SK-N-SH treated with all-trans-retinoic acid at 6 μM for 48 hours (cell line): ENCODE results near the gene CCDC85C.

Source experiments
- ATAC-seq: fragments of 200-7000 bp; cut with Tn5 transposase; 3 replicates; pipeline ENCODE4 v1.9.1; 2020; ENCODE audit warnings: mild to moderate bottlenecking, moderate library complexity
- ARNTL ChIP-seq: fragments of 450-650 bp; formaldehyde crosslinking; IDR thresholded peaks from 2 replicates; pipeline ENCODE4 v1.5.0; 2020; ENCODE audit warnings: low read depth, mild to moderate bottlenecking, moderate library complexity, borderline replicate concordance
- BACH2 ChIP-seq: fragments of 250-450 bp; sonication (Bioruptor Pico); IDR thresholded peaks from 2 replicates; pipeline ENCODE4 v1.9.0; 2021; ENCODE audit warnings: mild to moderate bottlenecking, borderline replicate concordance
- ESRRG ChIP-seq: fragments of 250-450 bp; sonication (Bioruptor Pico); IDR thresholded peaks from 2 replicates; pipeline ENCODE4 v1.6.1; 2021; ENCODE audit warnings: mild to moderate bottlenecking
- GLIS3 ChIP-seq: fragments of 250-450 bp; sonication (Bioruptor Pico); IDR thresholded peaks from 2 replicates; pipeline ENCODE4 v1.5.0; 2020; ENCODE audit warnings: mild to moderate bottlenecking, moderate library complexity
- ISL1 ChIP-seq: fragments of 250-450 bp; sonication (Bioruptor Pico); IDR thresholded peaks from 2 replicates; pipeline ENCODE4 v2.1.2; 2022; ENCODE audit warnings: mild to moderate bottlenecking, moderate library complexity
- OSR1 ChIP-seq: fragments of 250-450 bp; sonication (Bioruptor Pico); IDR thresholded peaks from 2 replicates; pipeline ENCODE4 v1.8.0; 2022; ENCODE audit warnings: moderate library complexity, mild to moderate bottlenecking, inconsistent platforms
- PPARA ChIP-seq: fragments of 250-450 bp; sonication (Bioruptor Pico); IDR thresholded peaks from 2 replicates; pipeline ENCODE4 v1.5.0; 2020; ENCODE audit warnings: mild to moderate bottlenecking, borderline replicate concordance
- RARB ChIP-seq: fragments of 250-450 bp; sonication (Bioruptor Pico); IDR thresholded peaks from 2 replicates; pipeline ENCODE4 v1.8.0; 2021; ENCODE audit warnings: mild to moderate bottlenecking, moderate library complexity
- SNAI2 ChIP-seq: fragments of 250-450 bp; sonication (Bioruptor Pico); IDR thresholded peaks from 2 replicates; pipeline ENCODE4 v1.5.0; 2020; ENCODE audit warnings: mild to moderate bottlenecking, moderate library complexity
- ZC3H10 ChIP-seq: fragments of 250-450 bp; sonication (Bioruptor Pico); IDR thresholded peaks from 2 replicates; pipeline ENCODE4 v1.5.1; 2021; ENCODE audit warnings: mild to moderate bottlenecking, moderate library complexity
- ZFP3 ChIP-seq: fragments of 250-450 bp; sonication (Bioruptor Pico); IDR thresholded peaks from 2 replicates; pipeline ENCODE4 v1.5.0; 2020; ENCODE audit warnings: mild to moderate bottlenecking, moderate library complexity
- ZNF565 ChIP-seq: fragments of 450-650 bp; formaldehyde crosslinking; conservative IDR thresholded peaks from 2 replicates; pipeline ENCODE4 v1.5.0; 2020; ENCODE audit warnings: low read depth, mild to moderate bottlenecking, moderate library complexity
- ZNF70 ChIP-seq: fragments of 450-650 bp; formaldehyde crosslinking; IDR thresholded peaks from 2 replicates; pipeline ENCODE4 v1.5.0; 2020; ENCODE audit warnings: mild to moderate bottlenecking, moderate library complexity
- ZNF8 ChIP-seq: fragments of 450-650 bp; formaldehyde crosslinking; IDR thresholded peaks from 2 replicates; pipeline ENCODE4 v1.5.0; 2020; ENCODE audit warnings: mild to moderate bottlenecking, moderate library complexity
- TF ChIP-seq, protein P1 (sequence below): fragments of 250-450 bp; sonication (Bioruptor Pico); IDR thresholded peaks from 2 replicates; pipeline ENCODE4 v1.5.0; 2020; ENCODE audit warnings: mild to moderate bottlenecking, moderate library complexity
- TF ChIP-seq, protein P2 (sequence below): fragments of 250-450 bp; sonication (Bioruptor Pico); IDR thresholded peaks from 2 replicates; pipeline ENCODE4 v1.8.0; 2021; ENCODE audit warnings: low read depth, mild to moderate bottlenecking, moderate library complexity, borderline replicate concordance
- TF ChIP-seq, protein P3 (sequence below): fragments of 250-450 bp; sonication (Bioruptor Pico); IDR thresholded peaks from 2 replicates; pipeline ENCODE4 v1.5.1; 2020; ENCODE audit warnings: low read depth, mild to moderate bottlenecking, moderate library complexity
- TF ChIP-seq, protein P4 (sequence below): fragments of 250-450 bp; sonication (Bioruptor Pico); IDR thresholded peaks from 2 replicates; pipeline ENCODE4 v1.5.1; 2021; ENCODE audit warnings: mild to moderate bottlenecking, moderate library complexity

Gene CCDC85C

DNA sequence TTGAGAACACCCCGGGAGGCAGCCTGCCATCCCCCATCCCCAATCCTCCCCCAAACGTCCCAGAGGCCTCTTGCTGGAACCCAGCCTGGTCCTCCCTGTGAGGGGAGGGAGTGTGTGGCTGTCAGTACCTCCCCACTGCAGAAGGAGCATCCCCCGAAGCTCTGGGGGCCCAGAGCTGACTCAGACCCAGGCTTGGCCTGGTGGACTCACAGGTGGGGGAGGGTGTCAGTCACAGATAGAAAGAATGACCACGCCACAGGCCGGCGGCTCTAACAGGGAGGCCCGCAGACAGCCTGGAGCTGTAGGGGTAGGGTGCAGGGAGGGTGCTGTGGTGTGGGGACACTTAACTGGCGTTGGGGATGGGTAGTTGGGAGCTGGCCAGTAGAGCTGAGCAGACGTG, 46.2 kb upstream of the CCDC85C start (continued):
- TF ChIP-seq ESRRG (CRISPR knock-in tag) (no peak), ISL1 (CRISPR knock-in tag) (no peak), ZC3H10 (CRISPR knock-in tag) (no peak)

DNA sequence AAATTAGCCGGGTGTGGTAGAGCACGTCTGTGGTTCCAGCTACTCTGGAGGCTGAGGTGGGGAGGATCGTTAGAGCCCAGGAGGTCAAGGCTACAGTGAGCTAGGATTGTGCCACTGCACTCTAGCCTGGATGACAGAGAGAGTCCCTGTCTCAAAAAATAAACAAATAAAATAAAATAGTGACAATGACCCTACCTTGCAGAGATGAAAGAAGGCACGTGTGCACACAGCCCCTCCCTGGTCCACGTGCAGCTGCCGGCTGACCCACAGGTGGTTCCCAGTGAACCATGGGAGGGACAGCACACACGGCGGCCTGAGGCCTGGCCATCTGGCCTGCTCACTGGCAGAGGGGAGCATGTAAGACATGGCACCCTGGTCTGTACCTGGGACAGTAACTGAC, 45.6 kb upstream of the CCDC85C start:
- ATAC-seq = no peak
- TF ChIP-seq ISL1 (CRISPR knock-in tag) (no peak), BACH2 (CRISPR knock-in tag) (no peak), ZNF8 (CRISPR knock-in tag) (no peak), ZNF565 (CRISPR knock-in tag) (no peak), SNAI2 (CRISPR knock-in tag) (no peak), PPARA (no peak), ESRRG (CRISPR knock-in tag) (no peak), RARB (CRISPR knock-in tag) (no peak)
- TF ChIP-seq, protein P1, sequence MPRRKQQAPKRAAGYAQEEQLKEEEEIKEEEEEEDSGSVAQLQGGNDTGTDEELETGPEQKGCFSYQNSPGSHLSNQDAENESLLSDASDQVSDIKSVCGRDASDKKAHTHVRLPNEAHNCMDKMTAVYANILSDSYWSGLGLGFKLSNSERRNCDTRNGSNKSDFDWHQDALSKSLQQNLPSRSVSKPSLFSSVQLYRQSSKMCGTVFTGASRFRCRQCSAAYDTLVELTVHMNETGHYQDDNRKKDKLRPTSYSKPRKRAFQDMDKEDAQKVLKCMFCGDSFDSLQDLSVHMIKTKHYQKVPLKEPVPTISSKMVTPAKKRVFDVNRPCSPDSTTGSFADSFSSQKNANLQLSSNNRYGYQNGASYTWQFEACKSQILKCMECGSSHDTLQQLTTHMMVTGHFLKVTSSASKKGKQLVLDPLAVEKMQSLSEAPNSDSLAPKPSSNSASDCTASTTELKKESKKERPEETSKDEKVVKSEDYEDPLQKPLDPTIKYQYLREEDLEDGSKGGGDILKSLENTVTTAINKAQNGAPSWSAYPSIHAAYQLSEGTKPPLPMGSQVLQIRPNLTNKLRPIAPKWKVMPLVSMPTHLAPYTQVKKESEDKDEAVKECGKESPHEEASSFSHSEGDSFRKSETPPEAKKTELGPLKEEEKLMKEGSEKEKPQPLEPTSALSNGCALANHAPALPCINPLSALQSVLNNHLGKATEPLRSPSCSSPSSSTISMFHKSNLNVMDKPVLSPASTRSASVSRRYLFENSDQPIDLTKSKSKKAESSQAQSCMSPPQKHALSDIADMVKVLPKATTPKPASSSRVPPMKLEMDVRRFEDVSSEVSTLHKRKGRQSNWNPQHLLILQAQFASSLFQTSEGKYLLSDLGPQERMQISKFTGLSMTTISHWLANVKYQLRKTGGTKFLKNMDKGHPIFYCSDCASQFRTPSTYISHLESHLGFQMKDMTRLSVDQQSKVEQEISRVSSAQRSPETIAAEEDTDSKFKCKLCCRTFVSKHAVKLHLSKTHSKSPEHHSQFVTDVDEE (CRISPR knock-in tag) = no peak
- TF ChIP-seq, protein P2, sequence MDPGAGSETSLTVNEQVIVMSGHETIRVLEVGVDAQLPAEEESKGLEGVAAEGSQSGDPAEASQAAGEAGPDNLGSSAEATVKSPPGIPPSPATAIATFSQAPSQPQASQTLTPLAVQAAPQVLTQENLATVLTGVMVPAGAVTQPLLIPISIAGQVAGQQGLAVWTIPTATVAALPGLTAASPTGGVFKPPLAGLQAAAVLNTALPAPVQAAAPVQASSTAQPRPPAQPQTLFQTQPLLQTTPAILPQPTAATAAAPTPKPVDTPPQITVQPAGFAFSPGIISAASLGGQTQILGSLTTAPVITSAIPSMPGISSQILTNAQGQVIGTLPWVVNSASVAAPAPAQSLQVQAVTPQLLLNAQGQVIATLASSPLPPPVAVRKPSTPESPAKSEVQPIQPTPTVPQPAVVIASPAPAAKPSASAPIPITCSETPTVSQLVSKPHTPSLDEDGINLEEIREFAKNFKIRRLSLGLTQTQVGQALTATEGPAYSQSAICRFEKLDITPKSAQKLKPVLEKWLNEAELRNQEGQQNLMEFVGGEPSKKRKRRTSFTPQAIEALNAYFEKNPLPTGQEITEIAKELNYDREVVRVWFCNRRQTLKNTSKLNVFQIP (CRISPR knock-in tag) = no peak
- TF ChIP-seq, protein P3, sequence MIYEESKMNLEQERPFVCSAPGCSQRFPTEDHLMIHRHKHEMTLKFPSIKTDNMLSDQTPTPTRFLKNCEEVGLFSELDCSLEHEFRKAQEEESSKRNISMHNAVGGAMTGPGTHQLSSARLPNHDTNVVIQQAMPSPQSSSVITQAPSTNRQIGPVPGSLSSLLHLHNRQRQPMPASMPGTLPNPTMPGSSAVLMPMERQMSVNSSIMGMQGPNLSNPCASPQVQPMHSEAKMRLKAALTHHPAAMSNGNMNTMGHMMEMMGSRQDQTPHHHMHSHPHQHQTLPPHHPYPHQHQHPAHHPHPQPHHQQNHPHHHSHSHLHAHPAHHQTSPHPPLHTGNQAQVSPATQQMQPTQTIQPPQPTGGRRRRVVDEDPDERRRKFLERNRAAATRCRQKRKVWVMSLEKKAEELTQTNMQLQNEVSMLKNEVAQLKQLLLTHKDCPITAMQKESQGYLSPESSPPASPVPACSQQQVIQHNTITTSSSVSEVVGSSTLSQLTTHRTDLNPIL = no peak

DNA sequence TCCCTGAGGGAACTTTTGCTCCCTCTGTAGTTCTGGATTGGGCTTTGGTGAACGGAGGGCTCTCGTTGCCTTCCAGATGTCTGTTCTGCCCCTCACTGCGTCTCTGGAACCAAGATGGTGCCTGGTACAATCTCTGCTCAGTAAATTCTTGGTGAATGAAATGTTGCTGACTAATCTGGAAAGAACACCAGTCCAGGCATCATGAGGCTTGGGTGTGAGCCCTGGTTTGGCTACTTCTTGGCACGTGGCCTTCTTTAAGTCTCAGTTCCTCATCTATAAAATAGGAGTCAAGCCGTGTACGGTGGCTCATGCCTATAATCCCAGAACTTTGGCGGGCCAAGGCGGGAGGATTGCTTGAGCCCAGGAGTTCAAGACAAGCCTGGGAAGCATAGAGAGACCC, 45.2 kb upstream of the CCDC85C start:
- no peak for ATAC-seq

DNA sequence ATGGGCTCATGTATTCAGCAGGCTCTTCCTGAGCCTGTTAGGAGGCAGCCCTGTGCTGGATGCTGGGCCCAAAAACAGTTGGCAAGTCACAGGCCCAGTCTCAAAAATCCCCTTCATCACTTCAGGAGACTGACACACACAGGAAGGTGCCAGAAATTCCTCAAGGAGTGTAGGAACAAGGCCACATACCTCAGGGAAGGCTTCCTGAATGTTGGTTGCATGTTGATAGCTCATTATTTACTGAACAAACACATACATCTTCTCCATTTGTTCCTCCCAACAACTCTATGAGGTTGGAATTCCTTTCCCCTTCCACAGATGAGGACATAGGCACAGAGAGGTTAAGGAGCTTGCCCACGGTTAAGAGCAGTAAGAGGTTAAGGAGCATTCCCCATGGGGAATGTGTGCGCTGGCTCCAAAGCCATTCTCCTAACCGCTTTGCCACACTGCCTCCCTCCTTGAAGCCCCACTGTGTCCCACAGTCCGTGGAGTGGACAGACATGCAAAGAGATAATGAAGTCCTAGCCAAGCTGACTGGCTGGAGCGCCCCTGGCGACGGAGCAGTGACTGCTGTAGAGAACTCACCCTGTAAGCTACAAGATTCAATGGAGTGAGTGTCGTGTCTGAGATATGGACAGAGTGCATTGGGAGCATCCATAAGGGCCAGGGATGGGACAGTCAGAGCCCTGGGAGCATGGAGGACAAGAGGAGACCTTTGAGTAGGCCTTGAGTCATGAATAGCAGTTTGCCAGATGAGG, 44.2 kb upstream of the CCDC85C start:
- TF ChIP-seq ZNF70 (CRISPR knock-in tag) (no peak), ZFP3 (CRISPR knock-in tag) (no peak), ZNF8 (CRISPR knock-in tag) (no peak)
- TF ChIP-seq, all 23 proteins: peak for 0
- no peak for ATAC-seq

More for the DNA sequence above, 45.2 kb upstream of the CCDC85C start:
- TF ChIP-seq ZFP3 (CRISPR knock-in tag) (no peak), OSR1 (CRISPR knock-in tag) (no peak), ISL1 (CRISPR knock-in tag) (no peak), SNAI2 (CRISPR knock-in tag) (no peak), ZNF565 (CRISPR knock-in tag) (no peak), GLIS3 (no peak), RARB (CRISPR knock-in tag) (no peak), ARNTL (CRISPR knock-in tag) (no peak)
- TF ChIP-seq, protein P4, sequence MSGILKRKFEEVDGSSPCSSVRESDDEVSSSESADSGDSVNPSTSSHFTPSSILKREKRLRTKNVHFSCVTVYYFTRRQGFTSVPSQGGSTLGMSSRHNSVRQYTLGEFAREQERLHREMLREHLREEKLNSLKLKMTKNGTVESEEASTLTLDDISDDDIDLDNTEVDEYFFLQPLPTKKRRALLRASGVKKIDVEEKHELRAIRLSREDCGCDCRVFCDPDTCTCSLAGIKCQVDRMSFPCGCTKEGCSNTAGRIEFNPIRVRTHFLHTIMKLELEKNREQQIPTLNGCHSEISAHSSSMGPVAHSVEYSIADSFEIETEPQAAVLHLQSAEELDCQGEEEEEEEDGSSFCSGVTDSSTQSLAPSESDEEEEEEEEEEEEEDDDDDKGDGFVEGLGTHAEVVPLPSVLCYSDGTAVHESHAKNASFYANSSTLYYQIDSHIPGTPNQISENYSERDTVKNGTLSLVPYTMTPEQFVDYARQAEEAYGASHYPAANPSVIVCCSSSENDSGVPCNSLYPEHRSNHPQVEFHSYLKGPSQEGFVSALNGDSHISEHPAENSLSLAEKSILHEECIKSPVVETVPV = no peak
- TF ChIP-seq, protein P3 = no peak
